ENCODE data around the gene RAB20. TPM values are rescaled to one million over a fixed set of nuclear protein-coding genes. Genes with fewer than 3 reads are reported as not detected.

Gene RAB20
- total and polyA plus RNA-seq, 9 of the 15 experiments (the other 6 are each of a cell fraction or from before 2014, with no cell fraction given) = 0.62 to 9.2 (median 5.4) TPM

GRCh38 chr13:110562696-110563462 is 1.4 kb upstream of the RAB20 start:
- peak overlapping the region; percentile 70; the same call in 1 of the 2 replicates for H3K4me3 ChIP-seq
- no peaks in the 10 kb centered on the region for H4K20me1 ChIP-seq (replicated peaks; ENCODE audit: control insufficient read depth, insufficient read depth, low read length)
- in situ Hi-C loops (cut with MboI) (no loop called here), intact Hi-C loops (cut with micrococcal nuclease) (loop anchor here (5.0 kb wide), 2 partner anchors 56 to 106 kb away; no protein-coding TSS in a partner anchor)
- TF ChIP-seq MAFF (IDR thresholded peaks at IDR 0.05; ENCODE audit: low read length) = peak; percentile 43; the same call in 1 of the 2 replicates
- TF ChIP-seq, protein P1, sequence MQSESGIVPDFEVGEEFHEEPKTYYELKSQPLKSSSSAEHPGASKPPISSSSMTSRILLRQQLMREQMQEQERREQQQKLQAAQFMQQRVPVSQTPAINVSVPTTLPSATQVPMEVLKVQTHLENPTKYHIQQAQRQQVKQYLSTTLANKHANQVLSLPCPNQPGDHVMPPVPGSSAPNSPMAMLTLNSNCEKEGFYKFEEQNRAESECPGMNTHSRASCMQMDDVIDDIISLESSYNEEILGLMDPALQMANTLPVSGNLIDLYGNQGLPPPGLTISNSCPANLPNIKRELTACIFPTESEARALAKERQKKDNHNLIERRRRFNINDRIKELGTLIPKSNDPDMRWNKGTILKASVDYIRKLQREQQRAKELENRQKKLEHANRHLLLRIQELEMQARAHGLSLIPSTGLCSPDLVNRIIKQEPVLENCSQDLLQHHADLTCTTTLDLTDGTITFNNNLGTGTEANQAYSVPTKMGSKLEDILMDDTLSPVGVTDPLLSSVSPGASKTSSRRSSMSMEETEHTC (IDR thresholded peaks at IDR 0.05) = no peak
- no peak for TF ChIP-seq XRCC4 (IDR thresholded peaks at IDR 0.05; ENCODE audit: extremely low read depth, insufficient read depth, insufficient read length)
- 0 out of 2 replicates have a peak, but pooled peaks have one; percentile 25 for TF ChIP-seq MAFK (IDR thresholded peaks at IDR 0.05; ENCODE audit: low read length)
- TF ChIP-seq C11orf30 (IDR thresholded peaks at IDR 0.05; ENCODE audit: low read depth) = peak; percentile 65; the same call in 1 of the 2 replicates
- TF ChIP-seq MAFG (tag; conservative IDR thresholded peaks at IDR 0.05) = peak; percentile 55
- TF ChIP-seq ZBTB34 (CRISPR knock-in tag; IDR thresholded peaks at IDR 0.05) = no peak
- peak; percentile 58 for TF ChIP-seq CEBPG (CRISPR knock-in tag; IDR thresholded peaks at IDR 0.05)
- peak in 1 of 2 experiments; percentile 77; a peak in 3 of 4 replicates for TF ChIP-seq CEBPG (tag; conservative IDR thresholded peaks at IDR 0.05 in 1 of 2, IDR thresholded peaks at IDR 0.05 in 1 of 2)
- TF ChIP-seq ARID1B (IDR thresholded peaks at IDR 0.05) = no peak
- peak; percentile 81 for TF ChIP-seq CEBPB (tag; IDR thresholded peaks at IDR 0.05)
- no peak for TF ChIP-seq AFF1 (IDR thresholded peaks at IDR 0.05; ENCODE audit: low read depth in 1 of 2, partially characterized antibody in 2 of 2)
- peak; percentile 77 for TF ChIP-seq ZNF316 (IDR thresholded peaks at IDR 0.05)
- no peak for TF ChIP-seq ZBTB8A (IDR thresholded peaks at IDR 0.05; ENCODE audit: partially characterized antibody)
- TF ChIP-seq ZNF12 (CRISPR knock-in tag; IDR thresholded peaks at IDR 0.05) = 0 out of 2 replicates have a peak, but pooled peaks have one; percentile 55
- peaks cover 4% of the 10 kb centered on the region; the same call in 1 of the 3 replicates for H3K36me3 ChIP-seq (ENCODE audit: control insufficient read depth, insufficient read depth, low read length)
- no peaks in the 10 kb centered on the region for H3K9me1 ChIP-seq (ENCODE audit: control insufficient read depth, insufficient read depth, low read length)
- H3K4me2 ChIP-seq (ENCODE audit: insufficient read depth, low read length) = peak overlapping the region; percentile 85
- peaks cover 19% of the 10 kb centered on the region for H3K79me2 ChIP-seq (ENCODE audit: control insufficient read depth, insufficient read depth, low read length)
- WGBS (ENCODE audit: insufficient coverage, low coverage, missing lambda C conversion rate) = 47% methylated on average over 9 of the region's 17 CpGs
- peaks cover 23 to 26% of the 10 kb centered on the region in 2 experiments; a peak in 4 of 5 replicates for H3K4me1 ChIP-seq (replicated peaks in 1 of 2; ENCODE audit: control insufficient read depth in 2 of 2, insufficient read depth in 2 of 2, low read length in 2 of 2)
- H3K9me3 ChIP-seq (replicated peaks; ENCODE audit: control insufficient read depth, insufficient read depth, low read depth, low read length) = no peaks in the 10 kb centered on the region
- H3K27me3 ChIP-seq (ENCODE audit: control insufficient read depth in 2 of 2, insufficient read depth in 2 of 2, low read length in 2 of 2) = no peaks in the 10 kb centered on the region
- ATAC-seq (no peak), DNase-seq (ENCODE audit: extremely low read depth in 1 of 4, low spot score in 3 of 4) (peak in 1 of 4 experiments; percentile 49), FAIRE-seq (peak; percentile 67)
- H3K27ac ChIP-seq (ENCODE audit: extremely low read depth, low read depth, low read length) = no peak overlapping the region
- no TSS peak for BruUV-seq (replicated peaks)
- CTCF ChIA-PET (ENCODE audit: low intra/inter-chr PET ratio) = interaction anchor here (0.5 kb wide), 1 partner anchor 31 kb away, joined by 3 read pairs; no protein-coding TSS in a partner anchor
- H2AFZ ChIP-seq (ENCODE audit: low read depth, low read length) = no peak overlapping the region
- POLR2A ChIA-PET = interaction anchor here (0.6 kb wide), 1 partner anchor 331 kb away, joined by 3 read pairs; no protein-coding TSS in a partner anchor
- H3K9ac ChIP-seq (ENCODE audit: insufficient read depth in 1 of 2, low read depth in 2 of 2, low read length in 2 of 2) = peak overlapping the region in 1 of 2 experiments; percentile 87; a peak in 2 of 4 replicates
